Activated CD8-positive, alpha-beta memory T cell treated with anti-CD3 and anti-CD28 coated beads, Interleukin-2, amount 50 U/mL, for 1 hour (primary cell): Measurements from ENCODE around the gene VSTM2L.
"Not testable (repeated sequence)": the region's sequence is repeated elsewhere in the genome, so short reads cannot be mapped to it uniquely, and the experiment has no call there.

ENCODE experiments used
- DNase-seq: peaks from one replicate; pipeline ENCODE4 v3.0.0-alpha.2; 2020; ENCODE audit errors: extremely low read depth

VSTM2L gene, protein sequence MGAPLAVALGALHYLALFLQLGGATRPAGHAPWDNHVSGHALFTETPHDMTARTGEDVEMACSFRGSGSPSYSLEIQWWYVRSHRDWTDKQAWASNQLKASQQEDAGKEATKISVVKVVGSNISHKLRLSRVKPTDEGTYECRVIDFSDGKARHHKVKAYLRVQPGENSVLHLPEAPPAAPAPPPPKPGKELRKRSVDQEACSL

DNA sequence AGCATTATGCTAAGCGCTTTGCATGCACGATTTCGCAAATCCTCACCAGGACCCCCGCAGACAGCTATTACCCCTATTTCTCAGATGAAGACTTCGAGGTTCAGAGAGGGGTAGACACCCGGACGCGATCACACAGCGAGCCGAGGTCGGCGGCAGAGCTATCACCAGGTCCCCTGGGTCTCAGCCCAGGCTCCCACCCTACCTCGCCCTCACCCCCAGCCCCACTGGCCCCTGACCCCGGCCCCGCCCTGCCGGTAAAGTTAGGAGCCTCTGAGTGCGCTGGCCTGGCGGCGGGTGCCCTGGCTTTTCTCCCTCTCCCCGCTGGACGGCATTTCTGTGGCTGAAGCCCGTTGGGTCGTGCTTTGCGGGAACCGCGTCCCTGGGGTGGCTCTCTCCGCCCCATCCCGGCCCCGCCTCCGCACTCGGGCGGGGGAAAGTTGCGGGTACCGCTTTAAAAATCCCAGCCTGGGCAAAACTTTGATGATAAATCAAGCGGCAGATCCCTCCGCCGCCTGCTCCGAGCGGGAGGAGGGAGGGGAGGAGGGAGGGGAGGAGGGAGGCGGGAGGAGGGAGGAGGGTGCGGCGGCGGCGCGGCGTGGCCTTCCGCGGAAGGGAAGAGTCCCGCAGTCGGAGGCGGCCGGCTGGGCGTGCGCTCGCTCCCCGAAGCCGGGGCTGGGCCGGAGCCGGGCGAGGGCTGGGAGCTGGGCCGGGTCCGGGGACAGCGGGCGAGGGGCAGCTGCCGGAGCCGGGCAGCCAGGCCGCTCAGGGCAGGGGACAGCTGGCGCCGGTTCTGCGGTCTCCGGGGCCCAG lies at the start of gene VSTM2L:
TSS of gene VSTM2L (plus strand) at position 624 of the 810 bp plus-strand sequence. CDS start 224 bp downstream, outside the sequence.
- DNase-seq = no peak

- no peak for DNase-seq
These were observed 49.0 kb upstream of the VSTM2L start for GRCh38 chr20:37853823-37854375.

- DNase-seq = not testable (repeated sequence)
These were observed 46.9 kb upstream of the VSTM2L start for GRCh38 chr20:37856034-37856433.

- DNase-seq = no peak
These were observed 45.8 kb upstream of the VSTM2L start for GRCh38 chr20:37856932-37857660.

GRCh38 chr20:37859406-37860171 lies 43.3 kb upstream of the VSTM2L start:
- DNase-seq = no peak

- no peak for DNase-seq
These were observed 39.6 kb upstream of the VSTM2L start for GRCh38 chr20:37863289-37863688.

- DNase-seq = no peak
These were observed 38.6 kb upstream of the VSTM2L start for GRCh38 chr20:37864298-37864697.

DNA sequence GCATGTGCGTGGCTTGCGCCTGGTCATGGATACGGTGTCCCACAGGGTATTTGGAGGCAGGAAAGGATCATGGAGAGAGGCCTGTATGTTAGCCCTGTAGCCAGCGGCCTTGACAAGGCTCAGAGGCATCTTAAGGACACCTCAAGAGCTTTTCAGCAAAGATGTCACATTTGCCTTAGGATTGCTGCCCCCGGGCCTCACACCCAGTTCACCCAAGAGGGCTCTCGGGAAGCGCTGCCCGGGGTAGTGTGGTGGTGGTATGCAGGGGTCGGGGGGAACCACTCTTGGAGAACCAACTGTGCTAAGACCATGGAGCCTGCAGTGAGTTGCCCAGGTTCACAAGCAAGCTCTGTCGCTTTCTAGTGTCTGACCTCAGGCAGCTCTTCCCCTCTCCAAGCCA lies 36.9 kb upstream of the VSTM2L start:
- no peak for DNase-seq

DNA sequence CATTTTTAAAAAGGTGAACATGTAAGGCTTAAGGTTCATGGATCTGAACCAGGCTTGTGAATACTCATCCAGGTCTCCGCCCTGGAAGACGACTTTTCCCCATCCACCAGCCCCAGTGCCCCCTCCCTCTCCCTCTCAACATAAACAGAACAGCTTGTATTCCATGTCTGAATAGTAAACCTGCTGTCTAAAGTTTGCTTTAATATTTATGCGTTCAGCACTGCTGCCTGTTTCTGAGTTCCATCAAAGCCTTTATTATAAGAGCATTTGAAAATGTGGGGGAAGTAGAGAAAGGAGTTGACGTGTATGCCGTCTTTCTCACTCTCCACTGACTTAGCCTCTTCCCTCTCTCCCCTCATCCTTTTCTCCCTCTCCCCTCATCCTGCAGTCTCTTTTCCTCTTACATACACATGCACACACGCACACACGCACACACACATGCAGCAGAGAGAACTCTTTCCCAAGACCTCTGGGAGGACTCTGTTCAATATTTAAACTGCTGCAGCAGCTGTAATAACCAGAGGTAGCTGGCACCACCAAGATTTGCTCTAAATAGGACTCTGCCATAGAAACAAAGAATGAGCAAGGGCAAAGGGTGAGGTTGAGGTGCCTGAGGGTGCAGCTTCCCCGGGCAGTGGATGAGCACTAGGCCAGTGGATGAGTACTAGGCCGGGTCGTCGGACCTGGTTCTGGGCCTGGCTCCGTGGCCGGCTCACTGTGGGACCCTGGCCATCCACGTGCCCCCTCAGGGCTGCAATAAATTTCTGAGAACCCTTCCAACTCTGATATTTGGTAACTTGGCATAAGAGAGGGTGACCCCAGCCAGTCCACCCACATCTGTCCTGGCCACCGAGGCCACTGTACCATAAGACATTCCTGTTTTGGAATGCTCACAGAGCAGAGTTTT lies 35.4 kb upstream of the VSTM2L start:
- DNase-seq = no peak

DNA sequence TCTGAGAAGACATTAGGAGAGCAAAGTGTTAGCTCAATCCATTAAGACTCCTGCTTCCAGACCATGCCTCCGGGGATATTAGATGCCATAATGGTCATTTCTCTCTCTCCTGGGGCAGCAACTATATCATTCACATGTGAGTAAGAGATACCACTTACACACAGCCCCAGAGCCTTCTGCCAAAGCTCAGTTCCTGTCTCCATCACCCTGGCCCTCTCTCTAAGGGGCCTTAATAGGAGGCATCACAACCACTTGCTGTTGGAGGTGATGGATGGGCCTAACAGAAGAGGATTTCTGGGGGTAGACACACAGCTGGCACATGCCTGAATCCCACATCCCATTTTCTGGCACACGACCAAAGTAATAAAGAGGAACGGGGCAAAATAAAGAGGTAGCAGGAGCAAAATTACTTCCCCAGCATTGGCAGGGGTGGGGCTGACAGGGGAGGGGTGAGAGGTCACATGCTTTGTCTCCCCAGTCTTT lies 34.0 kb upstream of the VSTM2L start:
- DNase-seq = no peak

DNA sequence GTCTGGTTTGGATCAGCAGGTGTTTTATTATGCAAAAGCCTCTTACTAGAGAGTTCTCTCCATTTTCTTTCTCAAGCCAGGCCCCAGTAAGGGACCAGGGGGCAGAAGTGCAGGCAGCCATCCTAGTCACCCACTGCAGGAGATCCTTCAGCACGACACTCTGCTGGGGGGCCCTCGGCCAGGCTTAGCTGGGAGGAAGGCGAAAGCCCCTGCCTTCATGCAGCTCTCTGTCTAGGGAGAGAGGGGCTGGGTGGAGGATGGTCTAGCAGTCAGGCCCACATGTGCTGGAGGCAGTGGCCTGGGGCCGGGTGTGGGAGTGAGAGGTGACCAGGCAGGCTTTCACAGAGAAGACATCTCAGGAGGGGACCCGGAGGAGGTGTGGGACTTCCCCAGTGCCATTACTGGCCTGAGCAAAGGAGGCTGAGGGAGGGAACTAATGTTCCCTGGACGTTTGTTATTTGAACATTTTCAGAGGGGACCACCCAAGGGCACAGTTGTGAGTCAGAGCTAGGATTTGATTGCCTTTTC lies 33.5 kb upstream of the VSTM2L start:
- DNase-seq = no peak

DNA sequence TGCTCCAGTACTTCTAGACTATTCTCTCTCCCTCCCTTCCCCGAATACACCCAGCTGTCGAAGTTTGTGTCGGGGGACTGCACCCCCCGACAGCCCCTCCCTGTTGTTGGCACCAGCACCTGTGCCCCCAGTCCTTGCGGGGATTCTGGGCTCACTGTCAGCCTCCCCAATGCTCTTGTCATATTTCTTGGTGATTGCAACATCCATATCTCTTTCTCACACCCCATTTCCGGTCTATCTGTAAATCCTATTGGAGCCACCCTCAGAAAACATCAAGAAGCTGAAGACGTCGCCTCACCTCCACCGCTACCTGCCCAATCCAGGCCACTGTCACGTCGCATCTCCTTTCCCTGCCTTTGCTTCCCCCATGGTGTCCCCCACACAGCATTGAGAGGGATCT lies 32.6 kb upstream of the VSTM2L start:
- no peak for DNase-seq

- DNase-seq = no peak
These were observed 31.2 kb upstream of the VSTM2L start for GRCh38 chr20:37871751-37872150.

- DNase-seq = no peak
These were observed 30.8 kb upstream of the VSTM2L start for GRCh38 chr20:37872161-37872560.

GRCh38 chr20:37873884-37874283 lies 29.0 kb upstream of the VSTM2L start:
- DNase-seq = no peak

DNA sequence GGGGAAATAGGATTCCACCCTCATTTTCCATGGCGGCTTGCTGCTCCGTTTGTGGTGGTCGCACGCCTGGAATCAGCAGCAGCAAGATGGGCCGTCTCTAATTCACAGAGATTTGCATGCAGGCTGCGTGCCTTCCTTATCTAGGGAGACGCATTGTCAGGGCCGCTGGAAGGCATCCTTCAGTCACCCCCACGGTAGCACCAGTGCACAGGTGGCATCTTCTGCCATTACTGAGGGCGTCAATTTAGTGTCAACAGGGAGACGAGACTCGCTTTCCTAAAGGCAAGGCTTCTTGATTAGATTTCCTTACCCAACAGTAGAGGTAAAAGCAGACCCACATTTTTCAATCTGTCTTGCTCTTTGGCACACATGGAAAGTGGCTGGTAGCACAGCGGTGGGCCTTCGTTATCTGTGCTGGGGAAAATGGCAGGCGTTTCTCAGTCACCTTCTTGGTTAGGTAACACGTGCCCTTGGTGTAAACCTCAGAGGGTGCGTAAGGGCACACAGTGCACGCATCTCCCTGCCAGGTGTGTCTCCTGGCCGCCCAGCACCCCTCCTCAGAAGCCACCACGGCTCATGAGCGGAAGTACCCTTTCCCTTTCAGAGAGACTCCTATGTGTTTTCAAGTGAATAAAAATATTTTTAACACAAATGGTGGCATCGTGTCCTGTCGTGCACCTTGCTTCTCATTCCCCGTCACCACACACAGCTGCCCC lies 27.3 kb upstream of the VSTM2L start:
- no peak for DNase-seq

- DNase-seq = no peak
These were observed 26.1 kb upstream of the VSTM2L start for GRCh38 chr20:37876863-37877262.

DNA sequence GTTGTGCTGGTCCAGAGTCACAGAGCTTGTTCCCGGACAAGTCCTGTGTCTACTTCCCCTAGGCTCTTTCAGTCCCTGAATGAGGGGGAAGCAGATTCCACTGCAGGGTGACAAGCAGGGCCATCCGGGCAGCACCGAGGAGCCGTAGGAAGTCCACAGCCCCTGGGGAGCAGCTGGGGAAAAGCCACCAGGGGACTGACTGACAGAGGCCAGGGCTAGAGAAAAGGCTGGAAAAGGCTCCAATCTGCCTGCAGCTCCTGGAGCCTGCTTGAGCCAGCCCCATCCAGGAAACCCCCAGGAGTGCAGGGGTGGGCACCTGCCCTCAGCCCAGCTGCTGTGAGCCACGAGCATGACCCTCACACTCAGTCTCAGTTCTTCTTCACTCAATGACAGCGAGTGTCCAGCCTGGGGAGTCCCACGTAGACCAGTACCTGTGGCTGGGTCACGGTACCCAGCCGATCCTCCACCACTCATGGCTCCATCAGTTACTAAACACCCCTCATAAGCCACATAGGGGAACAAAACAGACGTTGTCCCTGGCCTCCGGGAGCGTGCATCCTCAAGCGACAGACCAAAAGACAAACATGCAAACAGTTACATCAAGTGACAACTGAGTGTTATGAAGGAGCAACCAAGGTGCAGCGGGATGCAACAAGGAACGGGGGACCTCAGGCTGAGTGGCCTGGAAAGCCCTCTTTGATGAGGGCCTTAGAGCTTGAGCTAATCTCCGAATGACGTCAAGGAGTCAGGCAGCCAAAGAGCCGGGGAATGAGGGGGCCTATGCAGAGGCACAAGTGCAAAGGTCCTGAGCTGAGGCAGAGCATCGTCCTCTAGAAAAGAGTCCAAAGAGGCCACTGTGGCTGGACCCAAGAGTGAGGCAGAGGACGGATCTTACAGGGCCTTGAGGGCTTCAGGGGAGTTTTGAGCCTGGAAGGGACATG lies 24.8 kb upstream of the VSTM2L start:
- no peak for DNase-seq
